ENCODE measurements around the gene TLN1. TPM values are rescaled to one million over a fixed set of nuclear protein-coding genes. Genes with fewer than 3 reads are reported as not detected.

Gene TLN1
- total RNA-seq, 1 donor from 2014 or later = 226 TPM

DNA sequence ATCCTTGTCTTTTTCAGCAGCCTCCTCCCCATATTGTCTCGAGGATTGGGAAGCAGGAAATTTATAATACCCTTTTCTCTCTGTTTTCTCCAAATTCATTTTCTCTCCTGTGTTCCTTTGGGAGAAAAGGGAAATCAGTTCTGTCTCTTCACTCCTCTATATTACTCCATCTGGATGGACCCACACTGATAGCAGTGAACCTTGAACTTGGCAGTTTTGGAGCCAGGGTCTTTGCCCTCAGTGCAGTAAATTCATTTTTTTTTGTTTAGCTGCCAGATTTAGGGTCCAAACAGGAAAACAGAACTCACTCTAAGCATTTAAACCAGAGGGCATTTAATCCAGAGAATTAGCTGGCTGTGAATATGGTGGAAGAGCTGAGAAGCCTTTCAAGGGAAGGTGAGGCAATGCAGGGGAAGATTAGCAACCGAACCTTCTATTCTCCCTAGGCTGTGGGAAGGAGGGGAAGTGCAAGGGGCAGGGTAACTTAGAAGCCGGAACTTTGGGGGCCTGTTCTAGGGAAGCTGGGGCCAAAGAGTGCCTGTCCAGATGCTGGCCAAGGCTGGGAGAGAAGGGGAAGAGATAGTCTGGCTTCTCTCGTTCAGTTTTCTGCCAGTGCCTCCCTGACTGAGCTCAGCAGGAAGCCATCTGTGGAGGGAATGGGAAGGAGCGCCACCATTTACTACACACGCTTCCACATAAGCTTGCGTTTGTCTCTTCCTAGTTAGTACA is 43.1 kb upstream of the TLN1 start:
- no peak for DNase-seq (ENCODE audit: low spot score in 2 of 2, unreplicated experiment in 2 of 2)
- Mint-ChIP-seq H3K9me3 (no peaks in the 10 kb centered on the region), H3K27ac (no peak overlapping the region), H3K36me3 (peaks cover under 1% of the 10 kb centered on the region), H3K4me1 (peaks cover 8% of the 10 kb centered on the region), H3K4me3 (no peak overlapping the region), H3K27me3 (ENCODE audit: low read depth) (peaks cover under 1% of the 10 kb centered on the region)
- TF ChIP-seq, protein P1, sequence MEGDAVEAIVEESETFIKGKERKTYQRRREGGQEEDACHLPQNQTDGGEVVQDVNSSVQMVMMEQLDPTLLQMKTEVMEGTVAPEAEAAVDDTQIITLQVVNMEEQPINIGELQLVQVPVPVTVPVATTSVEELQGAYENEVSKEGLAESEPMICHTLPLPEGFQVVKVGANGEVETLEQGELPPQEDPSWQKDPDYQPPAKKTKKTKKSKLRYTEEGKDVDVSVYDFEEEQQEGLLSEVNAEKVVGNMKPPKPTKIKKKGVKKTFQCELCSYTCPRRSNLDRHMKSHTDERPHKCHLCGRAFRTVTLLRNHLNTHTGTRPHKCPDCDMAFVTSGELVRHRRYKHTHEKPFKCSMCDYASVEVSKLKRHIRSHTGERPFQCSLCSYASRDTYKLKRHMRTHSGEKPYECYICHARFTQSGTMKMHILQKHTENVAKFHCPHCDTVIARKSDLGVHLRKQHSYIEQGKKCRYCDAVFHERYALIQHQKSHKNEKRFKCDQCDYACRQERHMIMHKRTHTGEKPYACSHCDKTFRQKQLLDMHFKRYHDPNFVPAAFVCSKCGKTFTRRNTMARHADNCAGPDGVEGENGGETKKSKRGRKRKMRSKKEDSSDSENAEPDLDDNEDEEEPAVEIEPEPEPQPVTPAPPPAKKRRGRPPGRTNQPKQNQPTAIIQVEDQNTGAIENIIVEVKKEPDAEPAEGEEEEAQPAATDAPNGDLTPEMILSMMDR (IDR thresholded peaks at IDR 0.05; ENCODE audit: unreplicated experiment) = no peak

DNA sequence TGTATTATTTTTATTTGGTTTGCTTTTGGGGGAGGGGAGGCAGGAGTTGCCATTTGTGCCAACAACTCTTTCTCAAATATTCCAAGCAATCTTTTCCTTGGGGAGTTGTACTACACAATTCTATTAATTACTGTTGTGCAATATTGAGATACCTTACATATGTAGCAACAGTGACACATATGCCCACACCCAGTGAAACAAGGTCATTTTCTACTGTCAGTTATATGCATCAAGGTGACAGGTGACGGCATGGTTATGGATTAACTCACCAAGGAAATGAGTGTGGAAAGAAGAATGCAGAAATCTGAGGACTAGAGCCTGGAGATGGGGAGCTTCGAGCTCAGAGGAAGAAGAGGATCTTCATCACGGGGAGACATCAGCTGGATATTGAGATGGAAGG is 39.9 kb upstream of the TLN1 start:
- no peaks in the 10 kb centered on the region for H3K36me3 Mint-ChIP-seq
- H3K9me3 Mint-ChIP-seq = no peaks in the 10 kb centered on the region
- no peaks in the 10 kb centered on the region for H3K27me3 Mint-ChIP-seq (ENCODE audit: low read depth)
- H3K4me1 Mint-ChIP-seq = peaks cover 8% of the 10 kb centered on the region
- TF ChIP-seq, protein P1 (IDR thresholded peaks at IDR 0.05; ENCODE audit: unreplicated experiment) = no peak
- no peak overlapping the region for H3K4me3 Mint-ChIP-seq
- no peak overlapping the region for H3K27ac Mint-ChIP-seq
- no peak for DNase-seq (ENCODE audit: low spot score in 2 of 2, unreplicated experiment in 2 of 2)

DNA sequence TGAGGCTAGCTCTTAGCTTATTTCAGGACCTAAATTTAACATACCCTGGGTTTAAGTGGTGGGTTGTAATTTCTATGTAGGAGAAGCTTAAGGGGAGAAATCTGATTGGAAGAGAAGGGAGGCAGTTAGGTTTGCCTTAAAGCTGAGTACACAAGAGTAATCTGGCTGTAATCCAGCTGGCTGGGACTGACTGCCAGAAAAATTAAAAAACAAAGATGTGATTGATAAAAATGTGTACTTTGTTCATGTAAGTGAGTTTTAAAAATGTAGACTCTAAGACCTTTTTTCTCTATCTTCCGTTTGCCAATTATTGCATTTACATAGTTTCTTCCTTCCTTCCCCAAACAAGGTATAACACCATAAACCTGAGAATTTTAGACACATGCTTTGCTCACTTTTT is 39.5 kb upstream of the TLN1 start:
- peaks cover 8% of the 10 kb centered on the region for H3K4me1 Mint-ChIP-seq
- no peaks in the 10 kb centered on the region for H3K27me3 Mint-ChIP-seq (ENCODE audit: low read depth)
- TF ChIP-seq, protein P1 (IDR thresholded peaks at IDR 0.05; ENCODE audit: unreplicated experiment) = no peak
- DNase-seq (ENCODE audit: low spot score in 2 of 2, unreplicated experiment in 2 of 2) = no peak
- no peak overlapping the region for H3K4me3 Mint-ChIP-seq
- H3K36me3 Mint-ChIP-seq = no peaks in the 10 kb centered on the region
- no peak overlapping the region for H3K27ac Mint-ChIP-seq
- no peaks in the 10 kb centered on the region for H3K9me3 Mint-ChIP-seq

DNA sequence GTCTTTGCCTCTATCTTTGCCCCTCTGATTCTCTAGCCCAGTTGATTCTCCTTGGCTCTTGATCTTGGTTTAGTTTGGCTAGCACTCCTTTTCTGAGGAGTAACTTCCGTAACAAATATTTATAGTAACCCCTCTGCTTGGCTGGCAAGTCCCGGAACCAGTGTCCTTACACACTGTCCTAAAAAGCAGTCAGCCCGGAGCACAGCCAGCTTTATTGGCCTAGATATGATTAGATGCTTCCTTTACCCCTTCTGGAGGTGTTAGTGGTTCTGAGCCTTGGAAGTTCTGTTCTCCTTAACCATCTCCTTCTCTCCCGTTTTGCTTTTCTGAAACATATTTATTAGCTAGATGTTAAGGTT is 39.1 kb upstream of the TLN1 start:
- no peak for DNase-seq (ENCODE audit: low spot score in 2 of 2, unreplicated experiment in 2 of 2)
- TF ChIP-seq, protein P1 (IDR thresholded peaks at IDR 0.05; ENCODE audit: unreplicated experiment) = no peak
- no peaks in the 10 kb centered on the region for H3K36me3 Mint-ChIP-seq
- H3K4me3 Mint-ChIP-seq = no peak overlapping the region
- H3K9me3 Mint-ChIP-seq = no peaks in the 10 kb centered on the region
- no peaks in the 10 kb centered on the region for H3K27me3 Mint-ChIP-seq (ENCODE audit: low read depth)
- peaks cover 6% of the 10 kb centered on the region for H3K4me1 Mint-ChIP-seq
- H3K27ac Mint-ChIP-seq = no peak overlapping the region

DNA sequence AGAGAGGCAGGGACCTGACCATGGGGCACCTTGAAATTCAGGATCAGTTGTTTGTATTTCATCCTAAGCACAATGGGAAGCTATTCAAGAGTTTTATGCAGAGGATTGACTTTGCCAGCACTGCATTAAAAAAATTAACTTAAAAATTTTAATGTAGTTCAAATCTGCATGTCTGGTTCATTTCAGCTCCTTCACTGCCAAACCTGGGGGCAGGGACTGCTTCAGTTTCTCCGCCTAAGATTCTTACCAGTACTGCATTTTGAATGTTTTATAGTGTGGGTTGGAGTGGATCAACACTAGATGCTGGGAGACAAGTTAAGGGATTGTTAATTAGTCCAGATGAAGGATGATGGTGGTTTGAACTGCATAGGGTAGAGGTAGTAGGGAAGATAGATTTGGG is 37.8 kb upstream of the TLN1 start:
- H3K36me3 Mint-ChIP-seq = no peaks in the 10 kb centered on the region
- no peaks in the 10 kb centered on the region for H3K4me1 Mint-ChIP-seq
- H3K4me3 Mint-ChIP-seq = no peak overlapping the region
- H3K9me3 Mint-ChIP-seq = no peaks in the 10 kb centered on the region
- TF ChIP-seq, protein P1 (IDR thresholded peaks at IDR 0.05; ENCODE audit: unreplicated experiment) = no peak
- DNase-seq (ENCODE audit: low spot score in 2 of 2, unreplicated experiment in 2 of 2) = no peak
- H3K27me3 Mint-ChIP-seq (ENCODE audit: low read depth) = no peaks in the 10 kb centered on the region
- no peak overlapping the region for H3K27ac Mint-ChIP-seq

Data from mesothelial cell of epicardium (in vitro differentiated cells).